ENCODE data around the gene TMEM163. TPM values are rescaled to one million over a fixed set of nuclear protein-coding genes. Genes with fewer than 3 reads are reported as not detected.

TMEM163 gene
- polyA plus RNA-seq, 1 experiment: not detected

GRCh38 chr2:134440336-134440909, 278.4 kb downstream of the TMEM163 start:
- Histone ChIP-seq H3K27ac (ENCODE audit: low read depth, low read length) (no peak overlapping the region), H3K27me3 (ENCODE audit: control insufficient read depth, insufficient read depth, low read length) (no peaks in the 10 kb centered on the region), H3K4me3 (ENCODE audit: low read depth, low read length) (no peak overlapping the region), H3K9me3 (ENCODE audit: control insufficient read depth, insufficient read depth, low read length) (no peaks in the 10 kb centered on the region)
- ChIA-PET CTCF (interaction anchor here (4.2 kb wide), 1 partner anchor 10 kb away, joined by 30 read pairs; no protein-coding TSS in a partner anchor), POLR2A (no interaction called here)
- no peak for TF ChIP-seq CTCF (IDR thresholded peaks at IDR 0.05; ENCODE audit: low read depth, low read length)
- DNase-seq (ENCODE audit: low read depth, low spot score): no peak

GRCh38 chr2:134438371-134438770, 280.4 kb downstream of the TMEM163 start:
- POLR2A ChIA-PET: no interaction called here
- DNase-seq (ENCODE audit: low read depth, low spot score): no peak
- Histone ChIP-seq H3K4me3 (ENCODE audit: low read depth, low read length) (no peak overlapping the region), H3K27ac (ENCODE audit: low read depth, low read length) (no peak overlapping the region), H3K27me3 (ENCODE audit: control insufficient read depth, insufficient read depth, low read length) (no peaks in the 10 kb centered on the region), H3K9me3 (ENCODE audit: control insufficient read depth, insufficient read depth, low read length) (no peaks in the 10 kb centered on the region)
- CTCF ChIA-PET: interaction anchor here (5.8 kb wide), 1 partner anchor 13 kb away, joined by 42 read pairs; no protein-coding TSS in a partner anchor
- TF ChIP-seq CTCF (IDR thresholded peaks at IDR 0.05; ENCODE audit: low read depth, low read length): no peak

DNA sequence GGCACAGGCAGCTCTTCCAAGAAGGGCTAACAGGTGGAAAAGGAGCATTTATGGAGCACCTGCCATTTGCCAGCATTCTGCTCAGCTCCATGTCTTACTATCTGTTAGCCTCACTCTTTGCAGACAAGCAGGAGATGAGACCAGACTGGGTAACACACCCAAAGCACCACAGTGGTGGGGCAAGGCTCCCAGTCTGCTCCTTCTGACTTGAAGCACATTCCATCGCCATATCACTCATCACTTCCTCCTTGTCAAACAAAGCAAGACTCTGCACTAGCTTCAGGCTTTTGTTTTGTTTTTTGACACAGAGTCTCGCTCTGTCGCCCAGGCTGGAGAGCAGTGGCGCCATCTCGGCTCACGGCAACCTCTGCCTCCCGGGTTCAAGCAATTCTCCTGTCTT, 282.1 kb downstream of the TMEM163 start:
- Histone ChIP-seq H3K27ac (ENCODE audit: low read depth, low read length) (no peak overlapping the region), H3K4me3 (ENCODE audit: low read depth, low read length) (no peak overlapping the region), H3K9me3 (ENCODE audit: control insufficient read depth, insufficient read depth, low read length) (no peaks in the 10 kb centered on the region), H3K27me3 (ENCODE audit: control insufficient read depth, insufficient read depth, low read length) (no peaks in the 10 kb centered on the region)
- no peak for TF ChIP-seq CTCF (IDR thresholded peaks at IDR 0.05; ENCODE audit: low read depth, low read length)
- CTCF ChIA-PET: interaction anchor here (0.9 to 5.8 kb wide), 3 partner anchors 15 to 318 kb away, joined by 3 to 42 read pairs (median 4); no protein-coding TSS in a partner anchor
- DNase-seq (ENCODE audit: low read depth, low spot score): no peak
- POLR2A ChIA-PET: no interaction called here

GRCh38 chr2:134435936-134436335, 282.9 kb downstream of the TMEM163 start:
- H3K4me3 ChIP-seq (ENCODE audit: low read depth, low read length): no peak overlapping the region
- DNase-seq (ENCODE audit: low read depth, low spot score): no peak
- POLR2A ChIA-PET: no interaction called here
- TF ChIP-seq CTCF (IDR thresholded peaks at IDR 0.05; ENCODE audit: low read depth, low read length): no peak
- H3K27ac ChIP-seq (ENCODE audit: low read depth, low read length): no peak overlapping the region
- H3K9me3 ChIP-seq (ENCODE audit: control insufficient read depth, insufficient read depth, low read length): no peaks in the 10 kb centered on the region
- CTCF ChIA-PET: interaction anchor here (0.9 to 5.8 kb wide), 2 partner anchors 16 to 317 kb away, joined by 4 to 42 read pairs; no protein-coding TSS in a partner anchor
- no peaks in the 10 kb centered on the region for H3K27me3 ChIP-seq (ENCODE audit: control insufficient read depth, insufficient read depth, low read length)

DNA sequence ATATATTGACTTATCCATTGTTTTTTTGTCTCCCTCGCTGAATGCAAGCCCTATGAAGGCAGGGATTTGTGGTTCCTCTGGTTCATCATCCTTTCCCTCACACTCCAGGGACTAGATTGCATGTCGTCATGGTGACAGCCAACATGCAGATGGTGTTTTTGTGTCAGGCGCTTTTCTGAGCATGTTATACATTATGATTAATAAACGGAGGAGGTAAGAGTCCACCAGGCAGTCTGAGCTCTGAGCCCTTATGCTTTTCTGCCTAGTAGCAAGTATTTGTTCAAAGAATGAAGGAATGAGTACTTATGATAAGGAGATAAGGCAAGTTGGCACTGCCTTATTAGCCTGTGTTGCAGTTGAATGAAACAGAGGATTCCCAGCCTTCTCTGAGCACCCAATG, 283.3 kb downstream of the TMEM163 start:
- H3K9me3 ChIP-seq (ENCODE audit: control insufficient read depth, insufficient read depth, low read length): no peaks in the 10 kb centered on the region
- CTCF ChIA-PET: interaction anchor here (5.8 kb wide), 1 partner anchor 16 kb away, joined by 42 read pairs; no protein-coding TSS in a partner anchor
- no peak for DNase-seq (ENCODE audit: low read depth, low spot score)
- no peak for TF ChIP-seq CTCF (IDR thresholded peaks at IDR 0.05; ENCODE audit: low read depth, low read length)
- no peak overlapping the region for H3K27ac ChIP-seq (ENCODE audit: low read depth, low read length)
- POLR2A ChIA-PET: no interaction called here
- no peak overlapping the region for H3K4me3 ChIP-seq (ENCODE audit: low read depth, low read length)
- H3K27me3 ChIP-seq (ENCODE audit: control insufficient read depth, insufficient read depth, low read length): no peaks in the 10 kb centered on the region
